GM18517 (cell line): ENCODE data around the gene ZNF407.
"Not testable (repeated sequence)": the region's sequence is repeated elsewhere in the genome, so short reads cannot be mapped to it uniquely, and the experiment has no call there.

Source experiments
- ATAC-seq: cut with Tn5 transposase; IDR thresholded peaks from one replicate; pipeline ENCODE4 v1.9.1; 2021; ENCODE audit warnings: mild to moderate bottlenecking, moderate library complexity; ENCODE audit not compliant: unreplicated experiment

Gene ZNF407

GRCh38 chr18:74597662-74598349, at the start of gene ZNF407:
TSS of gene ZNF407 (plus strand) at chr18:74597870. CDS start at chr18:74631020, 33,150 bp downstream.
- peak; percentile 71 for ATAC-seq

- ATAC-seq = no peak
These were observed 48.0 kb upstream of the ZNF407 start for GRCh38 chr18:74549591-74550104.

GRCh38 chr18:74550886-74551285, 46.8 kb upstream of the ZNF407 start:
- no peak for ATAC-seq

GRCh38 chr18:74551452-74551851, 46.2 kb upstream of the ZNF407 start:
- no peak for ATAC-seq

GRCh38 chr18:74551936-74552555, 45.6 kb upstream of the ZNF407 start:
- peak; percentile 100 for ATAC-seq

GRCh38 chr18:74556126-74556525, 41.5 kb upstream of the ZNF407 start:
- no peak for ATAC-seq

- ATAC-seq = no peak
These were observed 39.6 kb upstream of the ZNF407 start for GRCh38 chr18:74558096-74558495.

- no peak for ATAC-seq
These were observed 35.4 kb upstream of the ZNF407 start for GRCh38 chr18:74562131-74562730.

GRCh38 chr18:74562775-74563174, 34.9 kb upstream of the ZNF407 start:
- no peak for ATAC-seq

- no peak for ATAC-seq
These were observed 33.7 kb upstream of the ZNF407 start for GRCh38 chr18:74563999-74564398.

- not testable (repeated sequence) for ATAC-seq
These were observed 32.5 kb upstream of the ZNF407 start for GRCh38 chr18:74565164-74565563.

GRCh38 chr18:74565993-74566392, 31.7 kb upstream of the ZNF407 start:
- ATAC-seq = not testable (repeated sequence)

- no peak for ATAC-seq
These were observed 29.8 kb upstream of the ZNF407 start for GRCh38 chr18:74567822-74568221.

GRCh38 chr18:74569401-74569800, 28.3 kb upstream of the ZNF407 start:
- ATAC-seq = no peak

GRCh38 chr18:74570266-74570665, 27.4 kb upstream of the ZNF407 start:
- ATAC-seq = no peak

- ATAC-seq = no peak
These were observed 25.6 kb upstream of the ZNF407 start for GRCh38 chr18:74571895-74572680.

- no peak for ATAC-seq
These were observed 24.6 kb upstream of the ZNF407 start for GRCh38 chr18:74573053-74573452.

- ATAC-seq = no peak
These were observed 22.8 kb upstream of the ZNF407 start for GRCh38 chr18:74574916-74575315.

- ATAC-seq = no peak
These were observed 20.7 kb upstream of the ZNF407 start for GRCh38 chr18:74577019-74577418.

GRCh38 chr18:74579496-74580065, 18.1 kb upstream of the ZNF407 start:
- no peak for ATAC-seq

- no peak for ATAC-seq
These were observed 15.0 kb upstream of the ZNF407 start for GRCh38 chr18:74582642-74583041.
